GM10248 (cell line): ENCODE data around the gene ADAM10.

ENCODE experiments used
- CTCF ChIA-PET: fragments of 300-600 bp; sonication (Branson Sonifier 250); formaldehyde crosslinking; extraction: SDS; loops from one replicate; lab custom pipeline; 2021; ENCODE audit warnings: antibody characterized with exemption; lab: Yijun Ruan, JAX
- POLR2A ChIA-PET: fragments of 350-650 bp; sonication (Branson Sonifier 250); formaldehyde crosslinking; extraction: SDS; loops from one replicate; lab custom pipeline; 2020; ENCODE audit warnings: antibody characterized with exemption; lab: Yijun Ruan, JAX
- DNase-seq: peaks from one replicate; pipeline ENCODE4 v3.0.0; 2012; ENCODE audit errors: extremely low spot score
- TF ChIP-seq, protein P1 (sequence below): IDR thresholded peaks from 2 replicates; pipeline ENCODE4 v1.5.1; 2012; ENCODE audit warnings: mild to moderate bottlenecking, low read depth; ENCODE audit errors: extremely low read depth, missing control alignments, control extremely low read depth

ADAM10 gene

GRCh38 chr15:58631319-58631718, 118.2 kb downstream of the ADAM10 start:
- ChIA-PET CTCF (no interaction called here), POLR2A (no interaction called here)
- TF ChIP-seq, protein P1, sequence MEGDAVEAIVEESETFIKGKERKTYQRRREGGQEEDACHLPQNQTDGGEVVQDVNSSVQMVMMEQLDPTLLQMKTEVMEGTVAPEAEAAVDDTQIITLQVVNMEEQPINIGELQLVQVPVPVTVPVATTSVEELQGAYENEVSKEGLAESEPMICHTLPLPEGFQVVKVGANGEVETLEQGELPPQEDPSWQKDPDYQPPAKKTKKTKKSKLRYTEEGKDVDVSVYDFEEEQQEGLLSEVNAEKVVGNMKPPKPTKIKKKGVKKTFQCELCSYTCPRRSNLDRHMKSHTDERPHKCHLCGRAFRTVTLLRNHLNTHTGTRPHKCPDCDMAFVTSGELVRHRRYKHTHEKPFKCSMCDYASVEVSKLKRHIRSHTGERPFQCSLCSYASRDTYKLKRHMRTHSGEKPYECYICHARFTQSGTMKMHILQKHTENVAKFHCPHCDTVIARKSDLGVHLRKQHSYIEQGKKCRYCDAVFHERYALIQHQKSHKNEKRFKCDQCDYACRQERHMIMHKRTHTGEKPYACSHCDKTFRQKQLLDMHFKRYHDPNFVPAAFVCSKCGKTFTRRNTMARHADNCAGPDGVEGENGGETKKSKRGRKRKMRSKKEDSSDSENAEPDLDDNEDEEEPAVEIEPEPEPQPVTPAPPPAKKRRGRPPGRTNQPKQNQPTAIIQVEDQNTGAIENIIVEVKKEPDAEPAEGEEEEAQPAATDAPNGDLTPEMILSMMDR = no peak
- peak; percentile 25 for DNase-seq

GRCh38 chr15:58629625-58630024, 119.9 kb downstream of the ADAM10 start:
- TF ChIP-seq, protein P1 = no peak
- ChIA-PET POLR2A (no interaction called here), CTCF (no interaction called here)
- no peak for DNase-seq

GRCh38 chr15:58628206-58628947, 121.1 kb downstream of the ADAM10 start:
- ChIA-PET CTCF (interaction anchor here (0.9 kb wide), 1 partner anchor 18 kb away, joined by 3 read pairs; no protein-coding TSS in a partner anchor), POLR2A (no interaction called here)
- DNase-seq = peak; percentile 24
- TF ChIP-seq, protein P1 = no peak

DNA sequence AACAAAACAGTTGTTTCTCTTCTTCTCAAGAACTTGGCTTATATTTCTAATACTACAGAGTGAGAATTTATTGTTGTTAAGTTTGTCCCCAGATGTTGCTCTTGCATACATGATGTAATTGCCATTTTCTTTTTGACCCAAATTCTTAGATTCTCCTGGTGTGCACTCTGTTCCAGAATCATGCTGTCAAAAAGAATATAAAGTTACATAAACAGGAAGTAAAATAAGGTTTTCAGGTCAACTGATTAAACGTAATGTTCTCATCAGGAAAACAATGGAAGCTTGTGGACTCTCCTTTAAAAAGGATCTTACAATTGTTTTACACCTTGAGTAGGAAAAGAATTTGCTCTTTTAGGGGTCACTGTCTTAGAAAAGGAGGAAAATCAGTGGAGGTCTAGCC, 121.8 kb downstream of the ADAM10 start:
- ChIA-PET POLR2A (no interaction called here), CTCF (interaction anchor here (0.9 kb wide), 1 partner anchor 19 kb away, joined by 3 read pairs; no protein-coding TSS in a partner anchor)
- DNase-seq = no peak
- TF ChIP-seq, protein P1 = no peak

DNA sequence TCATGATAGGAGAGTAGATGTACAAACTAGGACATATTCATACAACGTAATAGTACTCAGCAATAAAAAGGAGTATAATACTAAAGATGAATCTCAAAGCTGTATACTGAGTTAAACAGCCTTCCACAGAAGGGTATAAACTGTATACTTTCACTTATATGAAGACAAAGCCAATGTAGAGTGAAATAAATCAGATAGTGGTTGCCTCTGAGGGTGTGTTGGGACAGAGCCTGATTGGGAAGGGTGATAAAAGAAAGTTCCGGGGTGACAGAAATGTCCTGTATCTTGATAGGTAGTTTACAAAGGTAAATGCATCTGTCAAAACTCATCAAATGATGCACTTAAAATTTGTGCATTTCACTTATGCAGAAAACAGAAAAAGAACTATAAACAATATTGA, 122.5 kb downstream of the ADAM10 start:
- TF ChIP-seq, protein P1 = no peak
- DNase-seq = no peak
- ChIA-PET CTCF (no interaction called here), POLR2A (no interaction called here)

- TF ChIP-seq, protein P1 = no peak
- ChIA-PET POLR2A (no interaction called here), CTCF (no interaction called here)
- no peak for DNase-seq
Observed at GRCh38 chr15:58626378-58626777, 123.1 kb downstream of the ADAM10 start.
